WERI-Rb-1 (cell line): ENCODE measurements around the gene MAML2.
"Not testable (repeated sequence)": the region's sequence is repeated elsewhere in the genome, so short reads cannot be mapped to it uniquely, and the experiment has no call there.

Experiments used
- DNase-seq: peaks from one replicate; pipeline ENCODE4 v3.0.0-alpha.2; 2020
- H3K27ac ChIP-seq: fragments of 250-450 bp; sonication (Bioruptor Pico); 2 replicates; pipeline ENCODE4 v1.5.1; 2020; ENCODE audit warnings: mild to moderate bottlenecking, moderate library complexity
- H3K27me3 ChIP-seq: fragments of 250-450 bp; sonication (Bioruptor Pico); 2 replicates; pipeline ENCODE4 v1.5.1; 2021; ENCODE audit warnings: mild to moderate bottlenecking, low read depth, moderate library complexity; ENCODE audit not compliant: insufficient read depth, severe bottlenecking
- H3K36me3 ChIP-seq: fragments of 250-450 bp; sonication (Bioruptor Pico); 2 replicates; pipeline ENCODE4 v1.5.1; 2020; ENCODE audit warnings: mild to moderate bottlenecking, moderate library complexity
- H3K4me3 ChIP-seq: 2 replicates; pipeline ENCODE4 v1.5.1; 2011; ENCODE audit warnings: low read depth, mild to moderate bottlenecking, control low read depth, low read length
- H3K9me3 ChIP-seq: fragments of 250-450 bp; sonication (Bioruptor Pico); 2 replicates; pipeline ENCODE4 v1.5.1; 2021; ENCODE audit warnings: mild to moderate bottlenecking, moderate library complexity; ENCODE audit not compliant: severe bottlenecking
- CTCF ChIP-seq: IDR thresholded peaks from 2 replicates; pipeline ENCODE4 v1.5.1; 2011; ENCODE audit warnings: low read depth, mild to moderate bottlenecking, control low read depth, inconsistent platforms, low read length

Gene MAML2

DNA sequence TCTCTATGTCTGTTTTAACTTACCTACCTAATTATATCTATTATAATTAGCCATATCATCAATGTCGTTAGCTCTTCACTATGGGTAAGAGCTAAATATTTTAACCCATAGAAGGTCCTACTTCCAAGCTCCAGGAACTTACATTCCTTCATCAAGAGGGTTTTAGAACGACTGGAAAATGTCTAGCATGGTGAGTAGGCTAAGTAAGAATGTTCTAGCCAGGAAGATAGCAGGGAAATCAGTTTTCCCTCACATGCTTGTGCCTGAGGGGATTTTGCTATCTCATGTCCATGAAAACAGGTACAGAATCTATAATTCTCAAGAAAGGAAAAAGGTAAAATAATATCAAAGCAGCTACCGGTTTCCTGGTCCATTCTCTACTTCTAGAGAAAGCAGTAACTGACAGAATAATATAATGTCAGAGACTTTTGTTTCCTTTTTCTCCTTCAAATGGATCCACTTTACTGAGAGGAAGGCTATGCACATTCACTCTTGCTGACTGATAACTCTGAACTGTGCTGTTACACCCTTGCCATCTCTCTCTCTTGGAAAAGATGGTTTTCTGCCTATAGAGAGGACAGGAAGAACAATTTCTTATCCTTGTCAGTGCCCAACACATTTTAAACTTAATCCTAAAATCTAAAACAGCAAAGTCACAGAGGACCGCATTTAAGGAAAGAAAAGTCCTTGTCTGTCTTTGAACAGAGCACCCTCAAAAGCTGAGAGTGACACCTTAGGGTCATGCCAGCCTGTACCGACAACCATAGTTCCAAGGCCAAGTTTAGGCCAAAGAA, 67.0 kb downstream of the MAML2 start:
- Histone ChIP-seq H3K27me3 (no peaks in the 10 kb centered on the region), H3K36me3 (peaks cover 7% of the 10 kb centered on the region), H3K27ac (no peak overlapping the region), H3K4me3 (no peak overlapping the region), H3K9me3 (no peaks in the 10 kb centered on the region)
- TF ChIP-seq CTCF, result no peak
- DNase-seq, result no peak

GRCh38 chr11:96273507-96273906, 69.5 kb downstream of the MAML2 start:
- Histone ChIP-seq H3K9me3 (no peaks in the 10 kb centered on the region), H3K27ac (no peak overlapping the region), H3K27me3 (no peaks in the 10 kb centered on the region), H3K36me3 (peaks cover 11% of the 10 kb centered on the region), H3K4me3 (no peak overlapping the region)
- DNase-seq, result no peak
- TF ChIP-seq CTCF, result no peak

DNA sequence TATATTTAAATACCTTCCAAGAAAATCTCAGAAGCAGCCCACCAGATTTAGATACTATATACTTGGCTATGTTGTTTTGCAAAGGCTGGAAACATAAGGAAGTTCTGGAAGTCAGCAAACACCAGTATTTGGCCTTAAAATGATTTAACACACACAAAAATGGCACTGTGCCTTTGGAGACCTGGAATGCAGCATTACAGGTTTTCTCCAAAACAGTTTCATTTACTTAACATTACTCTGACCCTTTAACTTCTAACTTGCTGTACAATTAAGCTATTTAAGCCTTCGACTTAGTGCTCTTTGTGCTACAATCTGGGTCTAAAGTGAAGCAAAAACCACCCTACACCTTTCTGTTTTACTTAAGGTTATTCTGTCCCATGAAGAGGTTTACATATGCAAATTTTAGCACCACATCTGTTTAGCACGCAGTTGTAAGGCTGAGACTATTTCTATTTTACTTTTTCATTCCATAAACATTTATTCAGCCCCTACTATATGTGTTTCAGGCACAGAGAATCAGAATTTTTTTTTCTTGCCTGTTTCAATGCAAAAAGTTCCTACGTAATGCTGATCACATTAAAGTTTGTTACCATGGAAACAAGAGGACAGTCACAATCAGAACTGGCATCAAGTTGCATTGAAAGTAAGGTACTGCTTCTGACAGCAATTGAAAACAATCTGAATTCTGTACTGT, 70.3 kb downstream of the MAML2 start:
- no peak for TF ChIP-seq CTCF
- H3K27me3 ChIP-seq, result no peaks in the 10 kb centered on the region
- no peaks in the 10 kb centered on the region for H3K9me3 ChIP-seq
- DNase-seq, result no peak
- peaks cover 11% of the 10 kb centered on the region for H3K36me3 ChIP-seq
- H3K4me3 ChIP-seq, result no peak overlapping the region
- H3K27ac ChIP-seq, result no peak overlapping the region

DNA sequence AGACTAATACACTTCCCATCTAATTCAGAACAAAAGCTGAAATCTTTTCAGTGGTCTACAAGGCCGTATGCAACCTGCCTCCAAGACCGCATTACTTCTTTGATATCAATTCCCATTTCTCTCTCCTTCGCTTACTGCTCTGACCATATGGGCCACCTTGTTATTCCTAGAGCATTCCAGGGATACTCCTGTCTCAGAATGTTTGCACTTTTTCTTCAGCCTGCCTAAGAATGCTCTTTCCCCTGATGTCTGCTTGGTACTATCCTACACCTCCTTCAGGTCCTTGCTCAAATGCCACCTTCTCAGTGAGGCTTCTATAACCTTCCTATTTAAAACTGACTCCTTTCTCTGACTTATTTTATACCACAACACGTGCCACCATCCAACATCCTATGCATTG, 71.2 kb downstream of the MAML2 start:
- TF ChIP-seq CTCF, result no peak
- Histone ChIP-seq H3K36me3 (peaks cover 7% of the 10 kb centered on the region), H3K4me3 (no peak overlapping the region), H3K9me3 (no peaks in the 10 kb centered on the region), H3K27ac (no peak overlapping the region), H3K27me3 (no peaks in the 10 kb centered on the region)
- DNase-seq, result no peak

GRCh38 chr11:96271352-96271751, 71.6 kb downstream of the MAML2 start:
- H3K4me3 ChIP-seq, H3K9me3 ChIP-seq, H3K36me3 ChIP-seq, H3K27me3 ChIP-seq, DNase-seq, H3K27ac ChIP-seq: not testable (repeated sequence)

- H3K4me3 ChIP-seq, H3K27me3 ChIP-seq: not testable (repeated sequence)
These were observed 74.5 kb downstream of the MAML2 start for GRCh38 chr11:96268527-96268926.

More at GRCh38 chr11:96268527-96268926, 74.5 kb downstream of the MAML2 start:
- H3K27ac ChIP-seq, H3K9me3 ChIP-seq, DNase-seq, H3K36me3 ChIP-seq: not testable (repeated sequence)
